AG04449 (cell line): ENCODE measurements around the gene OTOGL.

Experiments
- CTCF ChIA-PET: fragments of 350-600 bp; formaldehyde crosslinking; extraction: SDS; loops from one replicate; lab custom pipeline; 2021; ENCODE audit warnings: antibody characterized with exemption; lab: Yijun Ruan, JAX
- POLR2A ChIA-PET: fragments of 400-600, 350-600 bp; formaldehyde crosslinking; extraction: SDS; loops from one replicate; lab custom pipeline; 2020; ENCODE audit warnings: antibody characterized with exemption, inconsistent platforms; lab: Yijun Ruan, JAX
- DNase-seq: peaks from one replicate; pipeline ENCODE4 v3.0.0-alpha.2; 2010; ENCODE audit warnings: low read depth, low spot score
- H3K4me3 ChIP-seq: 2 replicates; pipeline ENCODE4 v1.5.1; 2011; ENCODE audit warnings: low read depth, mild to moderate bottlenecking, control low read depth, low read length
- TF ChIP-seq, protein P1 (sequence below): IDR thresholded peaks from one replicate; pipeline ENCODE4 v1.5.1; 2011; ENCODE audit warnings: mild to moderate bottlenecking, moderate library complexity, low read length, control low read depth, inconsistent platforms; ENCODE audit not compliant: insufficient read depth; ENCODE audit errors: missing control alignments

The OTOGL gene

DNA sequence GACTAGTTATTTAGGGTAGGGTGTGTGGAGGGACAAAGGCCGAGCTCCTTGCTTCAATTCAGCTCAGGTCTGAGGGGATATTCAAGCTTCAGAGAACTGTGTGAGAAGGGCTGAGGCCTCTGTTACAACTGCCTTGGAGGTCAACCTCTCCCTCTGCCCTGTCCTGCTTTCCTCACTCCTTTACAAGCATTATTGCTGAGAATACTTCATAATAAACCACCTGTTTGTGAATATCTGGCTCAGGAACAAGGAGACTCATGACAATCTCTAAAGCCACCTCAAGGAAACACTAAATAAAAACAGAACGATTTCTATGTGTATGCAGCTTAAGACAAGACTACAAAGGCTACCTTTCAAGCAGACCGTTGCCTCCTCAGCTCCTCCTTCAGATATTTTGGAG lies 21.7 kb downstream of the OTOGL start:
- TF ChIP-seq, protein P1, sequence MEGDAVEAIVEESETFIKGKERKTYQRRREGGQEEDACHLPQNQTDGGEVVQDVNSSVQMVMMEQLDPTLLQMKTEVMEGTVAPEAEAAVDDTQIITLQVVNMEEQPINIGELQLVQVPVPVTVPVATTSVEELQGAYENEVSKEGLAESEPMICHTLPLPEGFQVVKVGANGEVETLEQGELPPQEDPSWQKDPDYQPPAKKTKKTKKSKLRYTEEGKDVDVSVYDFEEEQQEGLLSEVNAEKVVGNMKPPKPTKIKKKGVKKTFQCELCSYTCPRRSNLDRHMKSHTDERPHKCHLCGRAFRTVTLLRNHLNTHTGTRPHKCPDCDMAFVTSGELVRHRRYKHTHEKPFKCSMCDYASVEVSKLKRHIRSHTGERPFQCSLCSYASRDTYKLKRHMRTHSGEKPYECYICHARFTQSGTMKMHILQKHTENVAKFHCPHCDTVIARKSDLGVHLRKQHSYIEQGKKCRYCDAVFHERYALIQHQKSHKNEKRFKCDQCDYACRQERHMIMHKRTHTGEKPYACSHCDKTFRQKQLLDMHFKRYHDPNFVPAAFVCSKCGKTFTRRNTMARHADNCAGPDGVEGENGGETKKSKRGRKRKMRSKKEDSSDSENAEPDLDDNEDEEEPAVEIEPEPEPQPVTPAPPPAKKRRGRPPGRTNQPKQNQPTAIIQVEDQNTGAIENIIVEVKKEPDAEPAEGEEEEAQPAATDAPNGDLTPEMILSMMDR = no peak
- DNase-seq = no peak
- CTCF ChIA-PET = interaction anchor here (1.3 kb wide), 1 partner anchor 235 kb away, joined by 4 read pairs; no protein-coding TSS in a partner anchor
- no peak overlapping the region for H3K4me3 ChIP-seq
- POLR2A ChIA-PET = no interaction called here

DNA sequence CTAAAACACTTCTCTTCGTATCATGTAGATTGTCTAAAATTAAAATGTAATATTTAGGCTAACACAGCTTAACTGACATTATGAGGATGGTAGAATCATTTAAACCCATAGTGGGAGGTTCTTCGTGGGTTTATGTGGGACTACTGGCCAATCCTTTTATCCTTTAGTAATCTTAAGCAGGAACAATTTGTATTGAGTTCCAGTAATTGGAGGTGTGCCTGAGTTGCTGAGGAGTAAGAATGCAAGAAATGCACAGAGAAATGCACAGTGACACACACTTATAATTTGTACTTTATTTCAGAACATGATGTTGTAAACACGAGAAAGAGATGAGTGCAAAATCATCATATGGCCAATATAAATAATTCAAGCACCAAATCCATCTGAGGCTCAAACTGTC lies 22.3 kb downstream of the OTOGL start:
- TF ChIP-seq, protein P1 = no peak
- no peak overlapping the region for H3K4me3 ChIP-seq
- ChIA-PET POLR2A (no interaction called here), CTCF (interaction anchor here (1.3 kb wide), 1 partner anchor 235 kb away, joined by 4 read pairs; no protein-coding TSS in a partner anchor)
- DNase-seq = no peak

DNA sequence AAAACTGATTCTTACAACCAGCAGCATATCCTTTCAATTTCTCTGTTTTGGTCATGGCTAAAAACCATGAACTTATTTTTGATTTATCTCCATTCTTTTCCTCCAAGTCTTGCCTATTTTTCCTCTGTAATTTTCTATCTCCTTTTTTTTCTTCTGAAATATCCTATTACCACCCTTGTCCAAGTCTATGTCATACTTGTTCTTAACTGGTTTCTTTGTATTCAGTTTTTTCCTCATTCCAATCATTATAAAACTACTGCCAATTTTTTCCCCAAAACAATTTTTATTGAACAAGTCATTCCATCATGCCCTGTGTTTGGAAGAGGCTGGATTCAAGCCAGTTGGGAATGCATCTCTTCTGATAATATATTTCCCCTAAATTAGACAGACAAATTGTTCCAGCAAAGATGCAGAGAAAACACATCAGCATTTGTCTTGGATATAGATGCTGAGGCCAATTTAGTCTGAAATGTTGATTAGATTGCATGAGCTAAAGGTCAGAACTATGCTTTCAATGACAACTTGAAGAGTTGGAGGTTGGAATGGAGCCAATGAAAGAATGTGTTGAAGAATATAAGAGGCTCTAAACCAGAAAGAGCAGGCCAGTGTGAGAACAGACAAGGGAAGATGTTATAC lies 30.7 kb downstream of the OTOGL start:
- H3K4me3 ChIP-seq = no peak overlapping the region
- no peak for DNase-seq
- POLR2A ChIA-PET = no interaction called here
- CTCF ChIA-PET = interaction anchor here (1.3 kb wide), 1 partner anchor 242 kb away, joined by 3 read pairs; no protein-coding TSS in a partner anchor
- TF ChIP-seq, protein P1 = no peak

DNA sequence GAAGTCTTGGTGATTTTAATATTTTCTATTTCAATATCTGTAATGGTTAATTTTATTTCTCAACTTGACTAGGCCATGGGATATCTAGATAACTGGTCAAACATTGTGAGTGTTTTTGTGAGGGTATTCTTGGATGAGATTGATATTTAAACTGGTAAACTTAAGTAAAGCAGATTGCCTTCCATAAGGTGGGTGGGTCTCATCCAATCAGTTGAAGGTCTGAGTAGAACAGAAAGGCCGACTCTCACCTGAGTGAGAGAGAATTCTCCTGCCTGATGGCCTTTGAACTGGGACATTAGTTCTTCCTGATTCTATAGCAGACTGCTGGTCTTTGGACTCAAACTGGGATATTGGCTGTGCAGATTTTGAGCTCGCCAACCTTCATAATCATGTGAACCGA lies 36.3 kb downstream of the OTOGL start:
- H3K4me3 ChIP-seq = no peak overlapping the region
- no peak for DNase-seq
- ChIA-PET POLR2A (no interaction called here), CTCF (no interaction called here)
- TF ChIP-seq, protein P1 = no peak

DNA sequence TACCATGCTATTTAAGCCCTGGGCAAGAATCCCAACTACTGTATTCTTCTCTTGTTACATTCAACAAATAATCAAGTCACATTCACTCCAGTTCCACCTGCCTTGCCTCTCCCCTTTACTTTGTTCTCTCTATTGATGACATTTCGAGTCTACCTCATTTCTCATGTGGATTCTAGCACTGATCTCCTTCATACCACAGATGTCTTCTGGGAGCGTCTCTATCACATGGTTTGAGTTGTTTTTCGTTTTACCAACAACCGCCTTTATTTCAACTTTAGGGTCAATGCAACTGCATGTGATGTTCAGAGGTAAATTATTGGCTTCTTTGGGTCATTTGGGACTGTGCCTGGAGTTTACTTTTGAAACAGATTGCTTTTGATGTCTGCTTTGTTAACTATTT lies 40.7 kb downstream of the OTOGL start:
- DNase-seq = no peak
- ChIA-PET CTCF (no interaction called here), POLR2A (no interaction called here)
- H3K4me3 ChIP-seq = no peak overlapping the region
- TF ChIP-seq, protein P1 = no peak

DNA sequence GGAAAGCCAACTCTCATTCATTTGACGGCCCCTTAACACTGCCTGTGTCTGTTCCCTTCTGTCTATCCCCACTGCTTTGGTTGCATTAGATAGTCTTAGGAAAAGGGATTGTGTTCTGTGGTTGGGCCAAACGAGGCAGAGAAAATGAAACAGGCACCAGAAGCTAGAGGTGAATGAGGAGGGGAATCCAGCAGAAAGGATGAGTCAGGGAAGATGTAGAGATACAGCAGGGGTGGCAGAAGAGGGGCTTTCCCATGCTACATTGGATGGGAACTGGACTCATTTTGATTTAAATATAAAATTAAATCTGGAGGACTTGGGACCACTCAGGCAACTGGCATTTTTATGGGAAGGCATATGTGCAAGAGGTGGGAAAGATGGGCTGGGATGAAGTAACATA lies 43.3 kb downstream of the OTOGL start:
- POLR2A ChIA-PET = no interaction called here
- TF ChIP-seq, protein P1 = no peak
- no peak for DNase-seq
- no peak overlapping the region for H3K4me3 ChIP-seq
- CTCF ChIA-PET = no interaction called here
